ENCODE measurements around the gene ZNF460.
A peak's percentile ranks its signal among the peaks of the same experiment; 100 is the strongest.
"Not testable (repeated sequence)": the region's sequence is repeated elsewhere in the genome, so short reads cannot be mapped to it uniquely, and the experiment has no call there.

Gene ZNF460

GRCh38 chr19:57280165-57280961 lies at the start of gene ZNF460:
TSS of gene ZNF460 (plus strand) at chr19:57280485. CDS start at chr19:57280807, 322 bp downstream.
- peak; percentile 99 for DNase-seq

GRCh38 chr19:57231686-57232085 lies 48.6 kb upstream of the ZNF460 start:
- DNase-seq: no peak

GRCh38 chr19:57233207-57233606 lies 47.1 kb upstream of the ZNF460 start:
- DNase-seq: no peak

GRCh38 chr19:57239982-57240310 lies 40.3 kb upstream of the ZNF460 start:
- DNase-seq: no peak

GRCh38 chr19:57240311-57241090 lies 39.8 kb upstream of the ZNF460 start, which contains the start of gene ZNF805:
TSS of gene ZNF805 (plus strand) at chr19:57240632. CDS start at chr19:57240892, 260 bp downstream.
- peak; percentile 99 for DNase-seq

GRCh38 chr19:57241176-57241575 lies 39.1 kb upstream of the ZNF460 start:
- DNase-seq: peak; percentile 51

GRCh38 chr19:57242821-57243220 lies 37.5 kb upstream of the ZNF460 start:
- no peak for DNase-seq

- DNase-seq: no peak
Measured at GRCh38 chr19:57244513-57244912, 35.8 kb upstream of the ZNF460 start.

- no peak for DNase-seq
Measured at GRCh38 chr19:57245066-57245465, 35.2 kb upstream of the ZNF460 start.

GRCh38 chr19:57245959-57246358 lies 34.3 kb upstream of the ZNF460 start:
- DNase-seq: no peak

GRCh38 chr19:57248646-57249045 lies 31.6 kb upstream of the ZNF460 start:
- DNase-seq: no peak

GRCh38 chr19:57249329-57249728 lies 31.0 kb upstream of the ZNF460 start:
- no peak for DNase-seq

- not testable (repeated sequence) for DNase-seq
Measured at GRCh38 chr19:57253767-57254166, 26.5 kb upstream of the ZNF460 start.

- no peak for DNase-seq
Measured at GRCh38 chr19:57262044-57262443, 18.2 kb upstream of the ZNF460 start.

GRCh38 chr19:57263244-57263741 lies 17.0 kb upstream of the ZNF460 start:
- no peak for DNase-seq

GRCh38 chr19:57267291-57267690 lies 13.0 kb upstream of the ZNF460 start:
- DNase-seq: no peak

GRCh38 chr19:57269515-57270250 lies 10.6 kb upstream of the ZNF460 start:
- DNase-seq: no peak

- no peak for DNase-seq
Measured at GRCh38 chr19:57271280-57271679, 9.0 kb upstream of the ZNF460 start.

- no peak for DNase-seq
Measured at GRCh38 chr19:57273014-57273413, 7.3 kb upstream of the ZNF460 start.

GRCh38 chr19:57276430-57276829 lies 3.9 kb upstream of the ZNF460 start:
- DNase-seq: no peak

GRCh38 chr19:57278481-57278880 lies 1.8 kb upstream of the ZNF460 start:
- not testable (repeated sequence) for DNase-seq

GRCh38 chr19:57279418-57280164 lies 694 bp upstream of the ZNF460 start:
- peak; percentile 99 for DNase-seq

All from NCI-H2227 treated with DMSO at 0.1 percent for 48 hours (cell line).